MCF 10A (cell line): Measurements from ENCODE around the gene CLEC16A. TPM values are rescaled to one million over a fixed set of nuclear protein-coding genes. Genes with fewer than 3 reads are reported as not detected.

Experiments
- BruUV-seq: library from RNA; stranded (reverse); fragments of 400-500 nt; replicated peaks from 2 replicates; lab custom pipeline; 2021; lab: Mats Ljungman, UMichigan
- CTCF ChIA-PET: fragments of 300-600 bp; sonication (Branson Sonifier 250); formaldehyde crosslinking; extraction: SDS; loops from one replicate; lab custom pipeline; 2021; ENCODE audit warnings: antibody characterized with exemption, inconsistent platforms; lab: Yijun Ruan, JAX
- POLR2A ChIA-PET: fragments of 300-600, 350-650 bp; sonication (Branson Sonifier 250); formaldehyde crosslinking; extraction: SDS; loops from one replicate; lab custom pipeline; 2020; ENCODE audit warnings: antibody characterized with exemption, inconsistent platforms; lab: Yijun Ruan, JAX
- DNase-seq: peaks from one replicate; pipeline ENCODE4 v3.0.0-alpha.2; 2018; ENCODE audit not compliant: unreplicated experiment
- H3K27ac Mint-ChIP-seq: one replicate; pipeline ENCODE4 v1.8.0; 2022; ENCODE audit warnings: mild to moderate bottlenecking, low read depth, mixed read lengths; ENCODE audit not compliant: unreplicated experiment
- H3K27me3 Mint-ChIP-seq: one replicate; pipeline ENCODE4 v1.8.0; 2022; ENCODE audit warnings: mixed read lengths; ENCODE audit not compliant: insufficient read depth, unreplicated experiment
- H3K36me3 Mint-ChIP-seq: one replicate; pipeline ENCODE4 v1.8.0; 2022; ENCODE audit warnings: mild to moderate bottlenecking, moderate library complexity, mixed read lengths; ENCODE audit not compliant: insufficient read depth, unreplicated experiment
- H3K4me1 Mint-ChIP-seq: one replicate; pipeline ENCODE4 v1.8.0; 2022; ENCODE audit warnings: mixed read lengths; ENCODE audit not compliant: insufficient read depth, unreplicated experiment
- H3K4me3 Mint-ChIP-seq: one replicate; pipeline ENCODE4 v1.8.0; 2022; ENCODE audit warnings: mild to moderate bottlenecking, moderate library complexity, mixed read lengths; ENCODE audit not compliant: unreplicated experiment
- H3K9me3 Mint-ChIP-seq: one replicate; pipeline ENCODE4 v1.8.0; 2022; ENCODE audit warnings: mixed read lengths; ENCODE audit not compliant: unreplicated experiment
- intact Hi-C: fragments of 100-400 bp; cut with micrococcal nuclease; formaldehyde crosslinking; loops from 2 replicates; pipeline ENCODE4 v1.14.1; 2022
- total RNA-seq: library from RNA; stranded (reverse); gene quantifications from 2 replicates; pipeline ENCODE4 v1.2.3, GENCODE V29; 2022
- TF ChIP-seq, protein P1 (sequence below): fragments of 200-600 bp; IDR thresholded peaks from one replicate; pipeline ENCODE4 v1.8.0; 2022; ENCODE audit warnings: antibody characterized with exemption, mild to moderate bottlenecking; ENCODE audit not compliant: unreplicated experiment

CLEC16A gene
- total RNA-seq, 1 experiment from 2014 or later = 32.4 TPM

DNA sequence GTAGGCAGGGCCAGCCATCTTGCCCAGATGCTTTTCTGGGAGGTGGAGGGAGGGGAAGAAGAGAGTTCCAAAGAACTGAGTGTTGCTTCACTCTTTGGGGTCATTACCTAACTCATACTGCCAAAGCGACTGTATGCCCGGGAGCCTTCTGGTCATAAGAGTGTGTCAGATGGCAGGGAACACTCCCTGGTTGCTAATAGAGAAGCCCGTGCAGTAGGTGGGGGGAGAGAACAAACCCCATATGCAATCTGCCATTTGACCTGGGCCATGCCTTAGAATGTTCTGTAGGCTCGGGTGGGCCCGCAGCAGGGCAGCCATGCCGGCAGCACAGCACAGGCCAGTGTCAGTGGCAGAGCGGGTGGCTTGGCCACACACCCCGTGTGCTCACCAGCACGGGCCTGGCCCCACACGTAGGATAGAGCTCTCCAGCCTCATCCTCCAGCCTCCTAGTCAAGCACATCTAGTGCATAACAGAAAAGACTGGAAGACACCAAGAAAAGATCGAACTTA is 191.2 kb downstream of the CLEC16A start:
- POLR2A ChIA-PET = interaction anchor here (0.7 to 2.1 kb wide), 5 partner anchors 25 to 150 kb away, joined by 3 to 11 read pairs (median 4); partner anchors contain the start of gene SOCS1

DNA sequence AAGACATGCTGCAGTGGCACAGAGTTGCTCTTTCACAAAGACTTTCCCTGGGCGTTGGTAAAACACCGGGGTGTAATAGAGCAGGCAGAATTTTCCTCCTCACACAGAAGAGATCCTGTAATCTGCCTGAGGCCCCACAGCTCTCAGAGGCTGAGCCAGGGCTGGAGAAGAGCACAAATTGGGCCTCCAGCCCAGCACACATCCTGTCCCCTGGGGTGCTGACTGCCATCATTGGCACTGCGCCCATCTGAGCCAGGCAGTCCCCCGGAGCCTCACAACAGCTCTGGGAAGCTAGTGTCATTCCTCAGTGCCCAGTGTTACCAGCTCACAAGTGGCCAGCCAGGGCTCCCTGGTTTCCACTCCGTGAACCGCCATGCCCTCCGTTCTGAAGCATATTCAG is 192.2 kb downstream of the CLEC16A start:
- H3K27ac Mint-ChIP-seq = peak overlapping the region; percentile 94
- no TSS peak for BruUV-seq

More for the DNA sequence above, 191.2 kb downstream of the CLEC16A start:
- H3K4me3 Mint-ChIP-seq = peak overlapping the region; percentile 52
- no peaks in the 10 kb centered on the region for H3K9me3 Mint-ChIP-seq
- TF ChIP-seq, protein P1, sequence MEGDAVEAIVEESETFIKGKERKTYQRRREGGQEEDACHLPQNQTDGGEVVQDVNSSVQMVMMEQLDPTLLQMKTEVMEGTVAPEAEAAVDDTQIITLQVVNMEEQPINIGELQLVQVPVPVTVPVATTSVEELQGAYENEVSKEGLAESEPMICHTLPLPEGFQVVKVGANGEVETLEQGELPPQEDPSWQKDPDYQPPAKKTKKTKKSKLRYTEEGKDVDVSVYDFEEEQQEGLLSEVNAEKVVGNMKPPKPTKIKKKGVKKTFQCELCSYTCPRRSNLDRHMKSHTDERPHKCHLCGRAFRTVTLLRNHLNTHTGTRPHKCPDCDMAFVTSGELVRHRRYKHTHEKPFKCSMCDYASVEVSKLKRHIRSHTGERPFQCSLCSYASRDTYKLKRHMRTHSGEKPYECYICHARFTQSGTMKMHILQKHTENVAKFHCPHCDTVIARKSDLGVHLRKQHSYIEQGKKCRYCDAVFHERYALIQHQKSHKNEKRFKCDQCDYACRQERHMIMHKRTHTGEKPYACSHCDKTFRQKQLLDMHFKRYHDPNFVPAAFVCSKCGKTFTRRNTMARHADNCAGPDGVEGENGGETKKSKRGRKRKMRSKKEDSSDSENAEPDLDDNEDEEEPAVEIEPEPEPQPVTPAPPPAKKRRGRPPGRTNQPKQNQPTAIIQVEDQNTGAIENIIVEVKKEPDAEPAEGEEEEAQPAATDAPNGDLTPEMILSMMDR = no peak
- BruUV-seq = no TSS peak
- peak; percentile 96 for DNase-seq
- H3K36me3 Mint-ChIP-seq = peaks cover 15% of the 10 kb centered on the region
- CTCF ChIA-PET = interaction anchor here (0.6 to 4.4 kb wide), 2 partner anchors 19 to 121 kb away, joined by 3 to 23 read pairs; partner anchors contain the start of gene SOCS1
- intact Hi-C loops = loop anchor here (1.0 to 10.0 kb wide), 4 partner anchors 67 to 229 kb away; partner anchors contain the start of gene SOCS1
- H3K4me1 Mint-ChIP-seq = peaks cover 64% of the 10 kb centered on the region
- peak overlapping the region; percentile 94 for H3K27ac Mint-ChIP-seq
- H3K27me3 Mint-ChIP-seq = no peaks in the 10 kb centered on the region

DNA sequence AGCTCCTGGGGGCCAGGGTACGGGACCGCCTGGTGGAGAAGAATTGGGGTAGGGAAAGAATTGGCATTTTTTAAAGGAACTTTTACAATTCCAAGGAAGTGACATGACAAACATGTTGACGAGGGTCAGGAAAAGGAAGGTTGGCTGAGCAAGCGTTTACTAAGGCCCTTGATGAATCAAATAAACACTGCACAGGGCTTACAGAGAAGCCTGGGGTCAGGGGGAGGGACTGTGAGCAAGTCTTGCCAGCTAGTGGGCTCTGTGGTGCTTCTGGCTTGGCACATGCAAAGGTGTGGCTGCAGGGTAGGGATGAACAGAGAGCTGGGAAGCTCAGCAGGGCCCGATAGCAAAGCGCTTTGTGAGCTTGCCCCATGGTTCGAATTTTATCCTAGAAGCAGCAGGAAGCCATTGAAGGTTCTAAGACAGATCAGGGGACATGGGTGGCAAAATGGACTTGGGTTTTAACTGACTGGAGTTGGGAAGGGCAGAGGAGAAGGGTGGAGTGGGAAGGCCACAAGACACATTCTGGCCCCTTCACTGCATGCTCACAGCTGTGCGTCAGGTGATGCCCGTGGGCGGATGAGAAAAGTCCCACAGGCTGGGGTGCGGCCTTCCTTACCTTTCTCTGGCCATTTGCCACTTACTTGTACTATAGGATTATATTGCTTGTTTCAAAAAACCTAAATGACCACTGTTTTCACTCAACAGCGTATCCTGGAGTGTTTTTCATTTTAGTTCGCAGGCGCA is 193.8 kb downstream of the CLEC16A start:
- H3K9me3 Mint-ChIP-seq = no peaks in the 10 kb centered on the region
- H3K4me3 Mint-ChIP-seq = no peak overlapping the region
- H3K36me3 Mint-ChIP-seq = peaks cover 13% of the 10 kb centered on the region
- TF ChIP-seq, protein P1 = no peak
- ChIA-PET POLR2A (interaction anchor here (0.6 to 1.6 kb wide), 3 partner anchors 105 to 125 kb away, joined by 3 to 5 read pairs (median 3); partner anchors contain the start of gene SOCS1), CTCF (interaction anchor here (0.6 to 2.6 kb wide), 4 partner anchors 48 to 167 kb away, joined by 3 to 7 read pairs (median 4); partner anchors contain the start of gene SOCS1)
- peaks cover 57% of the 10 kb centered on the region for H3K4me1 Mint-ChIP-seq
- BruUV-seq = no TSS peak
- DNase-seq = peak; percentile 49
- H3K27me3 Mint-ChIP-seq = no peaks in the 10 kb centered on the region
- H3K27ac Mint-ChIP-seq = peak overlapping the region; percentile 82
- intact Hi-C loops = loop anchor here (5.0 to 10.0 kb wide), 3 partner anchors 64 to 227 kb away; partner anchors contain the start of gene SOCS1

More for the DNA sequence above, 192.2 kb downstream of the CLEC16A start:
- Mint-ChIP-seq H3K27me3 (no peaks in the 10 kb centered on the region), H3K9me3 (no peaks in the 10 kb centered on the region), H3K4me3 (peak overlapping the region; percentile 52), H3K4me1 (peaks cover 64% of the 10 kb centered on the region), H3K36me3 (peaks cover 22% of the 10 kb centered on the region)
- intact Hi-C loops = loop anchor here (5.0 to 10.0 kb wide), 3 partner anchors 66 to 228 kb away; partner anchors contain the start of gene SOCS1
- CTCF ChIA-PET = interaction anchor here (1.0 to 2.6 kb wide), 4 partner anchors 15 to 123 kb away, joined by 3 to 7 read pairs (median 4); partner anchors contain the start of gene SOCS1
- POLR2A ChIA-PET = interaction anchor here (0.6 to 1.3 kb wide), 3 partner anchors 98 to 827 kb away, joined by 3 to 5 read pairs (median 4); no protein-coding TSS in a partner anchor
- DNase-seq = peak; percentile 84
- TF ChIP-seq, protein P1 = no peak
